ACC112 (cell line): ENCODE results near the gene CCDC24.

Experiments used
- H2AFZ ChIP-seq: fragments of 200-600 bp; sonication (generic); one replicate; pipeline ENCODE4 v1.6.0; 2017; ENCODE audit warnings: antibody characterized with exemption, low read length; ENCODE audit not compliant: unreplicated experiment
- H3K27ac ChIP-seq: fragments of 200-600 bp; sonication (generic); 2 replicates; pipeline ENCODE4 v1.5.1; 2014; ENCODE audit warnings: low read depth, mild to moderate bottlenecking, antibody characterized with exemption, low read length, moderate library complexity
- H3K27me3 ChIP-seq: fragments of 200-600 bp; sonication (generic); 2 replicates; pipeline ENCODE4 v1.6.1; 2014; ENCODE audit warnings: mild to moderate bottlenecking, antibody characterized with exemption, low read length, moderate library complexity, mixed read lengths; ENCODE audit not compliant: insufficient read depth
- H3K36me3 ChIP-seq: fragments of 200-600 bp; sonication (generic); 2 replicates; pipeline ENCODE4 v1.6.1; 2016; ENCODE audit warnings: mild to moderate bottlenecking, antibody characterized with exemption, low read length, moderate library complexity, mixed read lengths; ENCODE audit not compliant: insufficient read depth
- H3K4me1 ChIP-seq: fragments of 200-600 bp; sonication (generic); one replicate; pipeline ENCODE4 v1.6.1; 2016; ENCODE audit warnings: low read length, mixed read lengths; ENCODE audit not compliant: insufficient read depth, unreplicated experiment, control insufficient read depth
- H3K4me3 ChIP-seq: fragments of 200-600 bp; sonication (generic); 2 replicates; pipeline ENCODE4 v1.5.1; 2014; ENCODE audit warnings: mild to moderate bottlenecking, low read depth, low read length
- H3K79me2 ChIP-seq: fragments of 200-600 bp; sonication (generic); one replicate; pipeline ENCODE4 v1.6.0; 2016; ENCODE audit warnings: low read length; ENCODE audit not compliant: control insufficient read depth, unreplicated experiment, insufficient read depth

The CCDC24 gene

DNA sequence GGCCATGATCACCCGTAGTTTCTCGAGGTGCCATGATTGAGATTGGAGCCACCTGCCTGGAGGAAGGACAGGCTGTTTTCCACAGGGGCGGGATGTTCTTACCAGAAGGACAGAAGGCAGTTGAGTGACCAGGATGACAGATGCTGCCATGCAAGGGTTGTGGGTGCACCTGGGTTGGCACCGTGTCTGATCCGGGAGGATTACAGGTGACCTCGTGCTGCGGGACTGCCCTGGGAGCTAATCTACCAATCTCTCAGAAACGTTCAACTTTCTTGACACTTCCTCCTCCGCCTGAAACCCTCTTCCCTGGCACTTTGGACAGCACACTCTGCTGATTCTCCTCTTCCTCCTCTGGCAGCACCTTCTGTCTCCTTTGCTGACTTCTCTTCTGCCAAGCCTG is 53.7 kb downstream of the CCDC24 start:
- H3K4me3 ChIP-seq = no peak overlapping the region
- H3K27ac ChIP-seq = no peak overlapping the region
- no peaks in the 10 kb centered on the region for H3K79me2 ChIP-seq
- peaks cover 59% of the 10 kb centered on the region for H3K4me1 ChIP-seq
- no peak overlapping the region for H2AFZ ChIP-seq
- no peaks in the 10 kb centered on the region for H3K36me3 ChIP-seq
- no peaks in the 10 kb centered on the region for H3K27me3 ChIP-seq
